Activated CD8-positive, alpha-beta T cell treated with anti-CD3 and anti-CD28 coated beads for 36 hours (primary cell): Measurements from ENCODE around the gene NEDD4L. TPM values are rescaled to one million over a fixed set of nuclear protein-coding genes. Genes with fewer than 3 reads are reported as not detected.

Experiments used
- ATAC-seq: fragments of 200-7000 bp; cut with Tn5 transposase; one replicate; pipeline ENCODE4 v1.10.0; 2021; ENCODE audit warnings: mild to moderate bottlenecking, moderate library complexity
- CTCF ChIA-PET: fragments of 350-600 bp; sonication (Branson Sonifier 250); formaldehyde crosslinking; loops from one replicate; lab custom pipeline; 2021; ENCODE audit warnings: antibody characterized with exemption; lab: Charles Lee
- POLR2A ChIA-PET: fragments of 350-600 bp; sonication (Branson Sonifier 250); formaldehyde crosslinking; loops from one replicate; lab custom pipeline; 2021; ENCODE audit warnings: antibody characterized with exemption; lab: Charles Lee
- DNase-seq: peaks from one replicate; pipeline ENCODE4 v3.0.0-alpha.2; 2020
- H3K27ac Mint-ChIP-seq: one replicate; pipeline ENCODE4 v1.8.0; 2021; ENCODE audit warnings: mild to moderate bottlenecking, mixed read lengths
- H3K27me3 Mint-ChIP-seq: one replicate; pipeline ENCODE4 v1.8.0; 2021; ENCODE audit warnings: mixed read lengths
- H3K36me3 Mint-ChIP-seq: one replicate; pipeline ENCODE4 v1.8.0; 2021; ENCODE audit warnings: low read depth, mixed read lengths
- H3K4me1 Mint-ChIP-seq: one replicate; pipeline ENCODE4 v1.8.0; 2021; ENCODE audit warnings: low read depth, mixed read lengths
- H3K4me3 Mint-ChIP-seq: one replicate; pipeline ENCODE4 v1.8.0; 2021; ENCODE audit warnings: mild to moderate bottlenecking, moderate library complexity, mixed read lengths
- H3K9me3 Mint-ChIP-seq: one replicate; pipeline ENCODE4 v1.8.0; 2021; ENCODE audit warnings: mixed read lengths
- intact Hi-C: fragments of 100-400 bp; cut with micrococcal nuclease; formaldehyde crosslinking; loops from one replicate; pipeline ENCODE4 v1.10.0; 2022
- total RNA-seq, 2 experiments: library from RNA; stranded (reverse); gene quantifications; one replicate each; pipeline ENCODE4 v1.2.3, GENCODE V29; 2021
- TF ChIP-seq, protein P1 (sequence below): fragments of 200-600 bp; IDR thresholded peaks from one replicate; pipeline ENCODE4 v1.8.0; 2022; ENCODE audit warnings: antibody characterized with exemption, mild to moderate bottlenecking

Gene NEDD4L
- total RNA-seq, 2 experiments from 2014 or later = 7.5 to 8.5 TPM

DNA sequence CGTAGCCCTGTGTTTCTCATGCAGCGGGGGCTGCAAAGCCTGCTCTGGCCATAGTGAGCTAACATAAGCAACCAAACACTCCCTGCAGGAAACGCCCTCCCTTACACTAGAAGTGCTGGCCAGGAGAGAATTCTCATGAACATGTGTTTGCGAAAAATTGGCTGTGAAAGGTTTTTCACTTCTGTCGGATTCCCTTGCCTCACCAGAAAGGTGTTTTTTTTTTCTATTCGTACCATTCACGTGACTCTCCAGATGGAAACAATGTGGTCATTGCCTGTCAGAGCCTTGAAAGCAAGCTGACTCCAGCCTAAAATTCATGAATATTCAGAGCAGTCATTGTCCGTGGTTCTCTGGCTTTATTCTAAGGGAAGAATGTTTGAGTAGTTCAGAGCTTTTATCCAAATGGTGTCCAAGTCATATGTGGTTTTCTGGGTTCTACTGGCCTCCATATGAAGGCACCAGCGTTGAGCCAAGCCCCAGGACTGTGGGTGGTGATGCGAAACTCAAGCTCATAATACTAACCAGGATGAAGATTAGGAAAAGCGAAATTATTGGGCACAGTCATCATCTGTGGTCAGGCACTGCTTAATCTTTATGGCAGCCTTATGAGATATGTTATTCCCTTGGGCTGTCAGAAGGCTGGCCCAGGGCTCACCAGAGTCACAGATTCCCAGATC is 348.4 kb downstream of the NEDD4L start:
- TF ChIP-seq, protein P1, sequence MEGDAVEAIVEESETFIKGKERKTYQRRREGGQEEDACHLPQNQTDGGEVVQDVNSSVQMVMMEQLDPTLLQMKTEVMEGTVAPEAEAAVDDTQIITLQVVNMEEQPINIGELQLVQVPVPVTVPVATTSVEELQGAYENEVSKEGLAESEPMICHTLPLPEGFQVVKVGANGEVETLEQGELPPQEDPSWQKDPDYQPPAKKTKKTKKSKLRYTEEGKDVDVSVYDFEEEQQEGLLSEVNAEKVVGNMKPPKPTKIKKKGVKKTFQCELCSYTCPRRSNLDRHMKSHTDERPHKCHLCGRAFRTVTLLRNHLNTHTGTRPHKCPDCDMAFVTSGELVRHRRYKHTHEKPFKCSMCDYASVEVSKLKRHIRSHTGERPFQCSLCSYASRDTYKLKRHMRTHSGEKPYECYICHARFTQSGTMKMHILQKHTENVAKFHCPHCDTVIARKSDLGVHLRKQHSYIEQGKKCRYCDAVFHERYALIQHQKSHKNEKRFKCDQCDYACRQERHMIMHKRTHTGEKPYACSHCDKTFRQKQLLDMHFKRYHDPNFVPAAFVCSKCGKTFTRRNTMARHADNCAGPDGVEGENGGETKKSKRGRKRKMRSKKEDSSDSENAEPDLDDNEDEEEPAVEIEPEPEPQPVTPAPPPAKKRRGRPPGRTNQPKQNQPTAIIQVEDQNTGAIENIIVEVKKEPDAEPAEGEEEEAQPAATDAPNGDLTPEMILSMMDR = no peak
- Mint-ChIP-seq H3K9me3 (no peaks in the 10 kb centered on the region), H3K36me3 (no peaks in the 10 kb centered on the region), H3K27me3 (no peaks in the 10 kb centered on the region), H3K4me1 (no peaks in the 10 kb centered on the region), H3K27ac (no peak overlapping the region), H3K4me3 (no peak overlapping the region)
- CTCF ChIA-PET = interaction anchor here (1.3 to 1.4 kb wide), 2 partner anchors 10 to 372 kb away, joined by 3 to 5 read pairs; no protein-coding TSS in a partner anchor
- POLR2A ChIA-PET = no interaction called here
- no peak for ATAC-seq
- no peak for DNase-seq
- intact Hi-C loops = no loop called here

DNA sequence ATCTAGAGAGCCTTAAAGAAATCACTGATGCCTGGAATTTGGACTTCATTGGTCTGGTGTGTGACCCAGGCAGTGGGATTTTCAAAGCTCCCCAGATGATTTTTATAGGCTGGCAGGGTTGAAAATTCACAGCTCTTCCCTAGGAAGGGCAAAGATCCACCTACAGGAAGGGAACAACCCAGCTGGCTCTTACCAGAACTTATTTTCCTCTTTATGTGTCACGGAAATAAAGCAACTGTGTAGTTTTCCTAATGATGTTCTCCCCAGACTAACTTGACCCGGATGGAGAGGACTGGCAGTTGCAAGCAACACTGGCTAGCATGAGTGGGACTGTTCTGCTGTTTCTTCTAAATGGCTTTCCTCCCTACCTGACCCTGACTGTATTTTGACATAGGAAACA is 349.3 kb downstream of the NEDD4L start:
- intact Hi-C loops = no loop called here
- ChIA-PET POLR2A (no interaction called here), CTCF (interaction anchor here (1.3 to 1.4 kb wide), 2 partner anchors 9 to 371 kb away, joined by 3 to 5 read pairs; no protein-coding TSS in a partner anchor)
- Mint-ChIP-seq H3K36me3 (no peaks in the 10 kb centered on the region), H3K27me3 (no peaks in the 10 kb centered on the region), H3K4me3 (no peak overlapping the region), H3K9me3 (no peaks in the 10 kb centered on the region), H3K27ac (no peak overlapping the region), H3K4me1 (no peaks in the 10 kb centered on the region)
- ATAC-seq (no peak), DNase-seq (no peak)
- TF ChIP-seq, protein P1 = no peak

DNA sequence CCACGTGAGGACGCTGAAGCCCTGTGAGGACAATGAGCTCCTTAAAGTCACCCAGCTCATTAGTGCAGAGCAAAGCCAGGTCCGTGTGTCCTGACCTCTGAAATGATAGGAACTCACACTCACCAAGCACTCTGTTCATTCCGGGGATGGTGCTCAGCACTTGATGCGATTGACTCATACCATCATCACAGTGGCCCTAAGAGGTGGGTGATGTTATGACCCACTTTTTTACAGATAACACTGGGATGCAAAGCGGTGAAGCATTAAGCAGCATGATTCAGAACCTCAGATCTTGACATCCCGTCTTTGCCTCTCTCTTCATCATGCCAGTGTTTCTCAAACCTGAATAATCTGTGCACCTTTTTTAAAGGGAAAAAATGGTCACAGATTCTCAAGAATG is 350.0 kb downstream of the NEDD4L start:
- H3K27me3 Mint-ChIP-seq = no peaks in the 10 kb centered on the region
- no peak for ATAC-seq
- H3K27ac Mint-ChIP-seq = no peak overlapping the region
- intact Hi-C loops = no loop called here
- H3K4me3 Mint-ChIP-seq = no peak overlapping the region
- TF ChIP-seq, protein P1 = no peak
- CTCF ChIA-PET = interaction anchor here (1.3 to 1.4 kb wide), 2 partner anchors 9 to 370 kb away, joined by 3 to 5 read pairs; no protein-coding TSS in a partner anchor
- POLR2A ChIA-PET = no interaction called here
- H3K36me3 Mint-ChIP-seq = no peaks in the 10 kb centered on the region
- H3K9me3 Mint-ChIP-seq = no peaks in the 10 kb centered on the region
- DNase-seq = no peak
- no peaks in the 10 kb centered on the region for H3K4me1 Mint-ChIP-seq

DNA sequence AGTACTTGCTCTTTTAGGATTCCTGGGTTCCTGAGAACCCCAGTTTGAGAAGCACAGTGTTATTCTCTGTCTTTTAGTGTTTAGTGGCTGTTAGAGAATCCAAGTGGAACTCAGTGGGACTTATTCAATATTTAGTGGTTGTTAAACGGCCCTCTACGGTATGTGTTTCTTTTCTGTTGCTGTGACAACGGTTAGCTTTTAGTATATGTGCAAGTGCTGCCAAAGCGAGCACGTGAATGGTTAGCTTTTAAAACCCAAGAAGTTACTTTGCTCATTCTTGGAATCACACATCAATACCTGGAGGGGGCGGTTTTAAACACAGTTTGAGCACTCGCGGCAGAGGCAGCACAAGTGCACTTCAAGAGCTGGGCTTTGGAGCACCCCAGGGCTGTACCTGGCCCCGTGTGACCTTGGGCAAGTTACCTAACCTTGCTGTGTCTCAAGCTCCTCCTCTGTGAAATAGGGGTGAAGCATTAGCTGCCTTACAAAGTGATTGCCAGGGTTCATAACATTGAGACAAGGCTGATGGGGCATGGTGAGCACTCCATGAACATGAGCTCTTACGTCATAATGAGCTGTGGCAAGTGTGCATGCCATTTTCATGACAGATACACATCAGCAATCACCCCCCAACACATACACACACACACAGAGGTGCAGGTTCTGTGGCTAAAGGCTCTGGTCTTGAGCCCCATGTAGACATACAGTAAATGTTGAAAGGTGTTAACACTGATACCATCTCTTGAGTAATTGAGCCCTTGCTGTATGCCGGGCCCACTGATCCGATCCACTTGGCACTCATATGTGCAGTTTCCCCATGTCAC is 350.8 kb downstream of the NEDD4L start:
- Mint-ChIP-seq H3K4me1 (no peaks in the 10 kb centered on the region), H3K27ac (no peak overlapping the region), H3K36me3 (no peaks in the 10 kb centered on the region), H3K27me3 (no peaks in the 10 kb centered on the region), H3K9me3 (no peaks in the 10 kb centered on the region), H3K4me3 (no peak overlapping the region)
- TF ChIP-seq, protein P1 = no peak
- ChIA-PET POLR2A (interaction anchor here (1.4 kb wide), 1 partner anchor 10 kb away, joined by 3 read pairs; no protein-coding TSS in a partner anchor), CTCF (interaction anchor here (2.0 kb wide), 1 partner anchor 369 kb away, joined by 5 read pairs; no protein-coding TSS in a partner anchor)
- ATAC-seq (no peak), DNase-seq (no peak)
- intact Hi-C loops = no loop called here
